Measurements from ENCODE around the gene NRARP.
"Not testable (repeated sequence)": the region's sequence is repeated elsewhere in the genome, so short reads cannot be mapped to it uniquely, and the experiment has no call there.

Gene NRARP

DNA sequence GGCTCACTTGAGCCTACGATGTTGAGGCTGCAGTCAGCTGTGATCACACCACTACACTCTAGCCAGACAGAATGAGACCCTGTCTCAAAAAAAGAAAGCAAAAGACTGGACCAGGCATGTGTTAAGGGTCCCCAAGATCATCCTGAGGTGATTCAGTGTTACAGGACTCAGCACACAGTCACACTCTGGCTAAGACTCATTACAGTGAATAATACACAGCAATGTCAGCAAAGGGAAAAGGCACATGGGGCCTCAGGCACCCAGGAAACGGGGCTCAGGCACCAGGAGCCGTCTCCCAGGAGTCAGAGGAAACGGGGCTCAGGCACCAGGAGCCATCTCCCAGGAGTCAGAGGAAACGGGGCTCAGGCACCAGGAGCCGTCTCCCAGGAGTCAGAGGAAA lies 39.2 kb upstream of the NRARP start:
- no peak overlapping the region for H3K4me3 ChIP-seq (ENCODE audit: low read depth, low read length)
- DNase-seq (ENCODE audit: low read depth) = no peak
- TF ChIP-seq, protein P1, sequence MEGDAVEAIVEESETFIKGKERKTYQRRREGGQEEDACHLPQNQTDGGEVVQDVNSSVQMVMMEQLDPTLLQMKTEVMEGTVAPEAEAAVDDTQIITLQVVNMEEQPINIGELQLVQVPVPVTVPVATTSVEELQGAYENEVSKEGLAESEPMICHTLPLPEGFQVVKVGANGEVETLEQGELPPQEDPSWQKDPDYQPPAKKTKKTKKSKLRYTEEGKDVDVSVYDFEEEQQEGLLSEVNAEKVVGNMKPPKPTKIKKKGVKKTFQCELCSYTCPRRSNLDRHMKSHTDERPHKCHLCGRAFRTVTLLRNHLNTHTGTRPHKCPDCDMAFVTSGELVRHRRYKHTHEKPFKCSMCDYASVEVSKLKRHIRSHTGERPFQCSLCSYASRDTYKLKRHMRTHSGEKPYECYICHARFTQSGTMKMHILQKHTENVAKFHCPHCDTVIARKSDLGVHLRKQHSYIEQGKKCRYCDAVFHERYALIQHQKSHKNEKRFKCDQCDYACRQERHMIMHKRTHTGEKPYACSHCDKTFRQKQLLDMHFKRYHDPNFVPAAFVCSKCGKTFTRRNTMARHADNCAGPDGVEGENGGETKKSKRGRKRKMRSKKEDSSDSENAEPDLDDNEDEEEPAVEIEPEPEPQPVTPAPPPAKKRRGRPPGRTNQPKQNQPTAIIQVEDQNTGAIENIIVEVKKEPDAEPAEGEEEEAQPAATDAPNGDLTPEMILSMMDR (conservative IDR thresholded peaks at IDR 0.05; ENCODE audit: low read depth, low read length) = no peak

DNA sequence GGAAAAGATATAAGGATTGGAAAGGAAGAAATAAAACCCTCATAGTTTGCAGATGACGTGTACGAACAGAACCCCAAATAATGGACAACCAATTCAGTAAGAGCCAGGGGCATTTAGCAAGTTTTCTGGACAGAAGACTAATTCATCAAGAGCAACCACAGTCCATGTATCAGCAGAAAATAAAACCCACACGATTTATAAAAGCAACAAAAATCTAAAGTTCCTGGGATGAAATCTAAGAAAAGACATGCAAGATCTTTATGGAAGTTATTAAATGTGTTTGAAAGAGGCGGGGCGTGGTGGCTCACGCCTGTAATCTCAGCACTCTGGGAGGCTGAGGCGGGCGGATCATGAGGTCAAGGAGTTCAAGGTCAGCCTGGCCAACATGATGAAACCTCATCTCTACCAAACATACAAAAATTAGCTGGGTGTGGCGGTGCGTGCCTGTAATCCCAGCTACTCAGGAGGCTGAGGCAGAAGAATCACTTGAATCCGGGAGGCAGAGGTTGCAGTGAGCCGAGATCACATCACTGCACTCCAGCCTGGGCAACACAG lies 37.9 kb upstream of the NRARP start:
- DNase-seq (ENCODE audit: low read depth); H3K4me3 ChIP-seq (ENCODE audit: low read depth, low read length): not testable (repeated sequence)

DNA sequence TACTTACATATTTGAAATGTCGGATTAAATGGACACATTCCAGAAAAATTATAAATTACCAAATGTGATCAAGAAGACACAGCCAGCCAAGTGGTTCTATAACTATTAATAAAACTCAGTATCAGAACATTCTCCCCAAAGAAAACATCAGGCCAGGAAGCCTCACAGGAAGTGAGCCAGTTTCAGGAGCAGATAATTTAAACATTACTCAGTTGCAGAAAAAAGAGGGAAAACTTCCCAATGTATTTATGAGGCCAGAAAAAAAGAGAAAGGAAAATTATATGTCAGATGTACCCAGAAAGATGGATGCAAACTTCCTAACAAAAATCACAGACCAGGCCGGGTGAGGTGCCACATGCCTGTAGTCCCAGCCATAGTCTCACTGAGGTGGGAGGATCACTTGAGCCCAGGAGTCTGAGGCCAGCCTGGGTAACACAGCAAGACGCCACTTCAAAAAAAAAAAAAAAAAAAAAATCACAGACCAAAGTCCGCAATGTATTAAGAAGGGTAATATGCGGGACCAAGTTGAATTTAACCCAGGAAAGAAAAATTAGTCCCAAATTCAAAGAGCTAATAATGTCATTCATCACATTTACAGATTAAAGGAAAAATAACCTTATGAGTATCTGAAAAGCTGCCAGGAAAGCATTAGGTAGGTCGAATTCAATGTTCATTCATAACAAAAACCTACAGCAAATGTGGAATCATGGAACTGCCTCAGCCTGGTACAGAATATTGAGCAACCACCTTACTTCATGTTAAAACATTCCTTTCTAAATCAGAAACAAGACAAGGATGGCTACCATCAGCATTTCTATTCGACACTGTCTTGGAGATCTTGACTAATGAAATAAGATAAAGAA lies 37.2 kb upstream of the NRARP start:
- TF ChIP-seq, protein P1 (conservative IDR thresholded peaks at IDR 0.05; ENCODE audit: low read depth, low read length) = no peak
- DNase-seq (ENCODE audit: low read depth) = peak; percentile 89
- no peak overlapping the region for H3K4me3 ChIP-seq (ENCODE audit: low read depth, low read length)

DNA sequence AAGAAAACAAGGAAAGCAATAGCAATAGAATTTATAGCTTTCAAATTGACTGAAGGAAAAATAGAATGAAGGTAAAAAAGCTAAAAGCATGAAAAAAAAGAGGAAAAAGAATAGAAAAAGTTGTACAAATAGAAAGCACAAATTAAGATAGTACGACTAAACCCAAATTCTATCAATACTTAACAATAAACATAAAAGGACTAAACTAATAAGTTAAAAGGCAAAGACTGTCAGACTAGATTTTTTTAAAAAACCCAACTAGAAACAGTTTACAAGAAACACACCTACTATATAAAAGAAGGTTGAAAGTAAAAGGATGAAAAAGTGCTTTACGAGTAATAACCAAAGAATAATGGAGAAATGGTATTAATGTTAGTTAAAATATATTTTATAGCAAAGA lies 34.7 kb upstream of the NRARP start:
- no peak for DNase-seq (ENCODE audit: low read depth)
- H3K4me3 ChIP-seq (ENCODE audit: low read depth, low read length) = no peak overlapping the region
- TF ChIP-seq, protein P1 (conservative IDR thresholded peaks at IDR 0.05; ENCODE audit: low read depth, low read length) = no peak

DNA sequence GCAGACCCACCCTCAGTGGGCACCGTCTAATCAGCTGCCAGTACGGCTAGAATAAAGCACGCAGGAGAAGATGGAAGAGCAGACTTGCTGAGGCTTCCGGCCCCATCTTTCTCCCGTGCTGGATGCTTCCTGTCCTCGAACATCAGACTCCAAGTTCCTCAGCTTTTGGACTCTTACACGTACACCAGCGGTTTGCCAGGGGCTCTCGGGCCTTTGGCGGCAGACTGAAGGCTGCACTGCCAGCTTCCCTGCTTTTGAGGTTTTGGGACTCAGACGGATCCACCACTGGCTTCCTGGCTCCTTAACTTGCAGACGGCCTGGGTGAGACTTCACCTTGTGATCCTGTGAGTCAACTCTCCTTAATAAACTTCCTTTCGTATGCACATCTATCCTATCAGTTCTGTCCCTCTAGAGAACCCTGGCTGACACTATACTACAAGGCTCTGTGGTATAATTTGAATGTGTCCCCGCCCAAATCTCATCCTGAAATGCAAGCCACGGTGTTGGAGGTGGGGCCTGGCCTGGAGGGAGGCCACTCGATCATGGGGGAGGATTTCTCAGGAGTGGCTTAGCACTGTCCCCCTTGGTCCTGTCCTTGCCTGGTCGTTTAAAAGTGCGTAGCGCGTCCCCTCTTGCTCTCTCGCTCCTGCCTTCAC lies 31.1 kb upstream of the NRARP start:
- DNase-seq (ENCODE audit: low read depth) = peak; percentile 30
- no peak overlapping the region for H3K4me3 ChIP-seq (ENCODE audit: low read depth, low read length)
- TF ChIP-seq, protein P1 (conservative IDR thresholded peaks at IDR 0.05; ENCODE audit: low read depth, low read length) = no peak

DNA sequence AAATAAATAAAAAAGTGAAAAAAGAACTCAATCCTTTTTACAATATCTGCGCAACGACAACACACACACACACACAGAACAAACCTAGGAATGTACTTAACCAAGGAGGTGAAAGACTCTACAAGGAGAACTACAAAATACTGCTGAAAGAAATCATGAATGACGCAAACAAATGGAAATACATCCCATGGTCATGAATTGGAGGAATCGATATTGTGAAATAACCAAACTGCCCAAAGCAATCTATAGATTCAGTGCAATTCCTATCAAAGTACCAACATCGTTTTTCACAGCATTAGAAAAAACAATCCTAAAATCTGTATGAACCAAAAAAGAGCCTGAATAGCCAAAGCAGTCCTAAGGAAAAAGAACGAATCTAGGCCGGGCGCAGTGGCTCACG lies 29.9 kb upstream of the NRARP start:
- no peak overlapping the region for H3K4me3 ChIP-seq (ENCODE audit: low read depth, low read length)
- no peak for DNase-seq (ENCODE audit: low read depth)
- TF ChIP-seq, protein P1 (conservative IDR thresholded peaks at IDR 0.05; ENCODE audit: low read depth, low read length) = no peak

DNA sequence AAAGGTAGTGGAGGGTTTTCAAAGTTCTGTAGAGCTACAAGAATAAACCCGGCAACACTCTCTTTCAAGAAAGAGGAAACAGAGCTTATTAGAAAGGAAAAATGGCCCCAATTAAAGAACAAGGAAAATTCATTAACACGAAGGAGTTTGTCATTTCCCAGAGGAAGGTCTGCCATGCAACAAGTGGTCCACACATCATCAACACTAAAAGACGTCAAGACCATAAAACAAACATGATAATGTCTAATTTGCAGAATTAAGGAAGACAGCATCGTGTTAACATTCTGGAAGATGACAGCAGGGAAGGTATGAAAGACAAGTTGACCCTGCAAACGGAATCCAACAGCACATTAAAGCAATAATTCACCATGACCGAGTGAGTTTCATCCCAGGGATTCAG lies 28.6 kb upstream of the NRARP start:
- DNase-seq (ENCODE audit: low read depth) = no peak
- no peak overlapping the region for H3K4me3 ChIP-seq (ENCODE audit: low read depth, low read length)
- TF ChIP-seq, protein P1 (conservative IDR thresholded peaks at IDR 0.05; ENCODE audit: low read depth, low read length) = no peak

DNA sequence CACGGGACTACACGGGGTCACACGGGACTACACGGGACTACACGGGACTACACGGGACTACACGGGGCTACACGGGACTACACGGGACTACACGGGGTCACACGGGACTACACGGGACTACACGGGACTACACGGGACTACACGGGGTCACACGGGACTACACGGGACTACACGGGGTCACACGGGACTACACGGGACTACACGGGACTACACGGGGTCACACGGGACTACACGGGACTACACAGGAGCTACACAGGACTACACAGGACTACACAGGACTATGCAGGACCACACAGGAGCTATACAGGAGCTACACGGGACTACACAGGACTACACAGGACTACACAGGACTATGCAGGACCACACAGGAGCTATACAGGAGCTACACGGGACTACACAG lies 27.5 kb upstream of the NRARP start:
- not testable (repeated sequence) for H3K4me3 ChIP-seq (ENCODE audit: low read depth, low read length); DNase-seq (ENCODE audit: low read depth)

DNA sequence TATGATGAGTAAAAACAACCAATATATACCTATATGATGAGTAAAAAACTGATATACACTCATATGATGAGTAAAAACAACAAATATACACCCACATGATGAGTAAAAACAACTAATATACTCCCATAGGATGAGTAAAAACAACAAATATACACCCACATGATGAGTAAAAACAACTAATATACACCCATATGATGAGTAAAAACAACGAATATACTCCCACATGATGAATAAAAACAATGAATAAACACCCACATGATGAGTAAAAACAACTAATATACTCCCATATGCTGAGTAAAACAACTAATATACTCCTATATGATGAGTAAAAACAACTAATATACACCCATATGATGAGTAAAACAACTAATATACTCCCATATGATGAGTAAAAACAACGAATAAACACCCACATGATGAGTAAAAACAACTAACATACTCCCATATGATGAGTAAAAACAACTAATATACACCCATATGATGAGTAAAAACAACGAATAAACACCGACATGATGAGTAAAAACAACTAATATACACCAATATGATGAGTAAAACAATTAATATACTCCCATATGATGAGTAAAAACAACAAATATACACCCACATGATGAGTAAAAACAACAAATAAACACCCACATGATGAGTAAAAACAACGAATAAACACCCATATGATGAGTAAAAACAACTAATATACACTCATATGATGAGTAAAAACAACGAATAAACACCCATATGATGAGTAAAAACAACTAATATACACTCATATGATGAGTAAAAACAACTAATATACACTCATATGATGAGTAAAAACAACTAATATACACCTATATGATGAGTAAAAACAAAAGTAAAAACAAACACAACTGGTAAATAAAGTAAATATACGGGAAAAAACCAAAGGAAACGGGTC lies 25.8 kb upstream of the NRARP start:
- not testable (repeated sequence) for H3K4me3 ChIP-seq (ENCODE audit: low read depth, low read length); DNase-seq (ENCODE audit: low read depth)

Data from choroid plexus epithelial cell (primary cell).